HAP-1 (cell line): ENCODE measurements around the gene KCNK17.

Experiments
- DNase-seq, 2 experiments: peaks; one replicate each; pipeline ENCODE4 v3.0.0-alpha.2; 2016 to 2020; ENCODE audit warnings: low spot score in 2 of 2
- H3K27me3 ChIP-seq: fragments of 250-450 bp; sonication (Bioruptor Pico); 2 replicates; pipeline ENCODE4 v1.5.1; 2020; ENCODE audit warnings: low read depth, mild to moderate bottlenecking, moderate library complexity
- H3K36me3 ChIP-seq: fragments of 250-450 bp; sonication (Bioruptor Pico); replicated peaks from 2 replicates; pipeline ENCODE4 v1.5.1; 2020; ENCODE audit warnings: mild to moderate bottlenecking
- H3K4me1 ChIP-seq: fragments of 250-450 bp; sonication (Bioruptor Pico); 2 replicates; pipeline ENCODE4 v1.5.1; 2020; ENCODE audit warnings: mild to moderate bottlenecking
- H3K4me3 ChIP-seq: fragments of 250-450 bp; sonication (Bioruptor Pico); 2 replicates; pipeline ENCODE4 v1.5.1; 2020; ENCODE audit warnings: mild to moderate bottlenecking, moderate library complexity
- H3K9me3 ChIP-seq: fragments of 250-450 bp; sonication (Bioruptor Pico); 2 replicates; pipeline ENCODE4 v1.5.1; 2020; ENCODE audit warnings: mild to moderate bottlenecking, moderate library complexity
- in situ Hi-C: fragments of 300-500 bp; cut with MboI; formaldehyde crosslinking; loops from 3 replicates; pipeline ENCODE4 v1.14.3; 2020; ENCODE audit warnings: low sequenced_read_pairs, inconsistent platforms, mixed read lengths

The KCNK17 gene

DNA sequence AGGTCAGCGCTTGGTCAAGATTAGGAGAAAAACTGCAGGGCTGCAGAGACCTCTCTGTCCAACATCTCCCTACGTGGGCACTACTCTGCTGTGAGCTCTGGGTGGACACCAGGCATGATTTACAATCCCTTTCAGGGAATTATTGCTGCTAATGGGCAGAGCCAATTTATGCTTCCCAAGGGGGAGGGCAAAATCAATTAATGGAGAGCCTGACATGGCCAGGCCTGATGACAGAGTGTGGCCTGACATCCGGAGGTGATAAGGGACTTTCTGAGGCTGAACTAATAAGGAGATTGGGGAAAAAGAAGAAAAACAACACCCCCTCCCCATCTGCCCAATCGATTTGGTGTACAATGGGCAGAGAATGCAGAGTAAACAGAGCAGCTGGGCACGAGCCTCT, 13.3 kb upstream of the KCNK17 start:
- DNase-seq, result no peak
- Histone ChIP-seq H3K4me1 (no peaks in the 10 kb centered on the region), H3K9me3 (no peaks in the 10 kb centered on the region), H3K27me3 (no peaks in the 10 kb centered on the region), H3K4me3 (no peak overlapping the region), H3K36me3 (no peaks in the 10 kb centered on the region)
- in situ Hi-C loops, result loop anchor here (25.0 kb wide), 1 partner anchor 1710 kb away; the partner anchor contains the start of genes TSPO2 and UNC5CL

DNA sequence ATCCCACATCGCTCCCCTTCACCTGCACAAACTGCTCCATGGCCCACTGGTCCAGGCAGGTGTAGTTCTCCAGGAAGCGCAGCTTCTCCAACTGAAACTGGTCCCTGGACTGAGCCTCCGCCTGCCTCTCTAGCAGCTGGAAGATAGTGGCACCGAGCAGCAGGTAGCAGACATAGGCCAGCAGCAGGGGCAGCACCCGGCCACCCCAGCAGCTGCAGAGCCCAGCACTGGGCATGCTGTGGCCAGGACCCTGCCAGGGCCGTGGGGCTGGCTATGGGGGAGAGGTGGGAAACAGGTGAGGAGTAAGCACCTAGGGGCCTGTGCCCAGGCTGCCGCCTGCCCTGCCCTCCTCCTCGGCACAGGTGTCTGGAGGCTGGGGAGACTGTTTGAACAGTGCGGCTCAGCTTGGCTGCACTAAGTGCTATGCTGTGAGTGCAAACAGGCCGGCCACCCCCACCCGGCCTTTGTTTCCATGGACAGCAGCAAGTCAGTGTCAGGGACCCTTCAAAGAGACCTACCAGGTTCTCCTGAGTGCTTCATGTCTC, 8.2 kb upstream of the KCNK17 start, which contains the start of gene KCNK16:
Gene KCNK16, minus strand, starts transcription at position 397 of the 545 bp plus-strand sequence. Its CDS starts 162 bp downstream, at position 235.
- H3K4me3 ChIP-seq, result no peak within 1 kb of the TSS
- H3K36me3 ChIP-seq, result no peaks in the 10 kb centered on the region
- no peaks in the 10 kb centered on the region for H3K4me1 ChIP-seq
- H3K27me3 ChIP-seq, result no peaks in the 10 kb centered on the region
- DNase-seq, result no peak
- H3K9me3 ChIP-seq, result no peaks in the 10 kb centered on the region
- in situ Hi-C loops, result no loop called here

- H3K27me3 ChIP-seq, result no peaks in the 10 kb centered on the region
- in situ Hi-C loops, result no loop called here
- no peaks in the 10 kb centered on the region for H3K4me1 ChIP-seq
- H3K9me3 ChIP-seq, result no peaks in the 10 kb centered on the region
- DNase-seq, result no peak
- no peak overlapping the region for H3K4me3 ChIP-seq
- no peaks in the 10 kb centered on the region for H3K36me3 ChIP-seq
Observed at GRCh38 chr6:39321761-39322160, 7.5 kb upstream of the KCNK17 start.

DNA sequence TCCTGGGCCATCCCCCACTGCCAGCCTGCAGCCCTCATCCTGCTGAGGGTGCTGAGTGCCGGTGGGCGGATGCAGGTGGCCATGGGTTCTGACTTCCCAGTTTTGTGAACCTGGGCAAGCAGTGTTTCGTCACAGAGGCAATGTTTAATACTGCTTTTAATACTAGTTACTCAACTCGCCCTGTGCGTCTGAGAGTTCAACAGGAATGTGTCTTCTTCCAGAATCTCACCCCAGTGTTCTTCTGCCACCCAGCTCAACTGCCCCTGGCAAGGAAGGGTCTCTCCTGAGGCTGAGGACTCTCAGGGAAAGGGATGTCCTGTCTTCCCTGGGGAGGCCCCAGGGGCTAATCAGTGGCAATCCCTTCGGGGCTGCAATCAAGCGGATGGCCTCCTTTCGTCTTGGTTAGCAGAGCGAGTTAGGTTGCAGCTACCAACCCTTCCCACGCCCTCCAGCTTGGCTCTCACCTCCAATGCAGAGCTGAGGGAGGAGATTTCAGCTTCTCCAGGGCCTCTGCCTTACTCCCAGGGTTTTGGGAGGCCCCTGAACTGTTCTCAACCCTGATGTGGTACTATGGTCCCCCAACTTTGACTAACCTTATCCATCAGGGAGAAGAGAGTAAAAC, 6.3 kb upstream of the KCNK17 start:
- H3K27me3 ChIP-seq, result no peaks in the 10 kb centered on the region
- in situ Hi-C loops, result no loop called here

DNA sequence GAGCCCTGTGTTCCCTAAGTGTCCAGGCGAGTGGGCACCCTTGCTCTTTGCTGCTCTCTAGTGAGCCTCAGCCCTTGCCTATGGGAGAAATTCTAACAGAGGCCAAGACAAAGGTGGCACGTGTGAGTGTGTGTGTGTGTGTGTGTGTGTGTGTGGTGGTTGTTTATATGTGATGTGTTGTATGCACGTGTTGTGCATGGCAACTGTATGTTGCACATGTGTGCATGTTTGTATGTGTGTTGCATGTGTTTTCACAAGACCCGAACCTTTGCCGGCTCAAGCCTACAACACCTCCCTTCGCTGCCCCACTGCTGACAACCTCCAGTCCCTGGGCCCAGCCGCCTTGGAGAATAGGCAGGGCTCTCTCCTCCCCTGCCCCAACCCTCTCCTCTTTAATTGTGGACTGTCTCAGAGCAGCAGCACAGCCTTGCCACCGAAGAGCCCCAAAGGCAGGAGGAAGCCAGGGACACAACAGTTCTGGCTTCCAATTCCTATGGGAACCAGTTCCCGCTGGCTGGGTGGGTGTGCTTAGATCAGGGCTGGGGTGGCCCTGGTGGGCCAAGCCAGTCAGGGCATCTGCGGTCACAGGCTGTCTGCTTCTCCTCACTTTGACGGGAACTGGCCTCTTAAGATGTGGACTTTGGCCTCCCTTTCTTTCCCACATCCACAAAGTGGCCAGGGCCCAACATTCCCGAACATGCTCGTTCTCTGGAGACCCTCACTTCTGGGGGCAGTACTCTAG, 5.6 kb upstream of the KCNK17 start:
- Histone ChIP-seq H3K4me1 (no peaks in the 10 kb centered on the region), H3K4me3 (no peak overlapping the region), H3K9me3 (no peaks in the 10 kb centered on the region), H3K36me3 (no peaks in the 10 kb centered on the region), H3K27me3 (peaks cover 3% of the 10 kb centered on the region; the same call in 1 of the 2 replicates)
- no peak for DNase-seq
- in situ Hi-C loops, result no loop called here

More for the DNA sequence above, 6.3 kb upstream of the KCNK17 start:
- H3K4me1 ChIP-seq, result no peaks in the 10 kb centered on the region
- H3K36me3 ChIP-seq, result no peaks in the 10 kb centered on the region
- no peak for DNase-seq
- H3K4me3 ChIP-seq, result no peak overlapping the region
- H3K9me3 ChIP-seq, result no peaks in the 10 kb centered on the region

DNA sequence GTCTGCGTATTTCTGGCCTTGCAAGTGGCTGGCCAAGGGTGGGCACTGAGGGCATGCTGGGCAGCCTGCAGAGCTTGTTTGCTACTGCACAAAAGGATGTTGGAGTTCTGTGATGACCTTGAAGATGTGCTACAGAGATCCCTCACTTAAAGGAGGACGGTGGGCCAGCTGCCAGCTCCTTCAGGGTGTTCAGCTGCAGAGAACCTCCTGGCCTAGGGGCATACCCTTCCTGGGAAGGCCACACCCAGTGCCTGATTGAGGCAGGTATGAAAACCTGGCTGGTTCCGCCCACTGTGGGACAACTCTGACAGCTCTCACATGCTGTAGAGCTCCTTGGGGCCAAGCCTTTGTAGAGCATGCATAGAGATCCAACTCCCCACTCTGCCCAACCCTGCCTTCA, 3.0 kb upstream of the KCNK17 start:
- Histone ChIP-seq H3K9me3 (no peaks in the 10 kb centered on the region), H3K36me3 (no peaks in the 10 kb centered on the region), H3K4me1 (no peaks in the 10 kb centered on the region), H3K27me3 (peaks cover 23% of the 10 kb centered on the region), H3K4me3 (no peak overlapping the region)
- DNase-seq, result no peak
- in situ Hi-C loops, result no loop called here

DNA sequence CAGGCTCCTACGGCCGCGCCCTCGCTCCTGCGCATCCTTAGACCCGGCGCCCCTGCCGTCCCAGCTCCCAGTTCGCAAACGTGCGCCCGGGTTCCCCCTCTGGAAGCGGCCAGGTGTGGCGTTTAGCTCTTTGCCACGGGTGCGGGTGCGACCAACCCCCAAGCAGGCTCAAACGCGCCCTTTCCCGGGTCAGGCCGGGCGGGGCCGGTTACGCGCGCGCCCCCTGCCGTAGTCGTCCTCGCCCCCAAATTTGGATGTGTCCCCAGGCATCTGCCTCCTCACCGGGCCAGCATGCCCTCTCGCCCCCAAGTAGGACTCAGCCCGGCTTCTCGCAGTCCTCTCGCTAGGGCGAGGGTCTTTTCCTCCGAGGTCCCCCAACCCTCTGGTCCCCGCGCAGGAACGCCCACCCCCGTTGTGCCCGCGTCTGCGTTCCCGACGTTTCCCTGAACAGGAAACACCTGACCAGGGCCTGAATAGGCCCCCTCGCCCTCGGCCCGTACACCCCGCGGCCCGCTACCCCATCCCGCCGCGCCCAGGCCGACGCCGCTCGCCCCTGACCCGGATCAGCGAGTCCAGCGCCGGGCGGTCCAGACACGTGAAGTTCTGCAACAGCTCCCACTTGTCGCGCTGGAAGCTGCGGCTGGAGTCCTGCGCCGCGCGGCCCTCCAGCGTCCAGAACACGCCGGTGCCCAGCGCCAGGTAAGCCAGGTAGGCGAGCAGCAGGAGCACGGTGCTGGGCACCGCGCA, 520 bp downstream of the KCNK17 start:
- no peak overlapping the region for H3K4me3 ChIP-seq
- in situ Hi-C loops, result no loop called here
- no peaks in the 10 kb centered on the region for H3K4me1 ChIP-seq
- peaks cover 23% of the 10 kb centered on the region for H3K27me3 ChIP-seq
- no peak for DNase-seq
- no peaks in the 10 kb centered on the region for H3K9me3 ChIP-seq
- H3K36me3 ChIP-seq, result no peaks in the 10 kb centered on the region

DNA sequence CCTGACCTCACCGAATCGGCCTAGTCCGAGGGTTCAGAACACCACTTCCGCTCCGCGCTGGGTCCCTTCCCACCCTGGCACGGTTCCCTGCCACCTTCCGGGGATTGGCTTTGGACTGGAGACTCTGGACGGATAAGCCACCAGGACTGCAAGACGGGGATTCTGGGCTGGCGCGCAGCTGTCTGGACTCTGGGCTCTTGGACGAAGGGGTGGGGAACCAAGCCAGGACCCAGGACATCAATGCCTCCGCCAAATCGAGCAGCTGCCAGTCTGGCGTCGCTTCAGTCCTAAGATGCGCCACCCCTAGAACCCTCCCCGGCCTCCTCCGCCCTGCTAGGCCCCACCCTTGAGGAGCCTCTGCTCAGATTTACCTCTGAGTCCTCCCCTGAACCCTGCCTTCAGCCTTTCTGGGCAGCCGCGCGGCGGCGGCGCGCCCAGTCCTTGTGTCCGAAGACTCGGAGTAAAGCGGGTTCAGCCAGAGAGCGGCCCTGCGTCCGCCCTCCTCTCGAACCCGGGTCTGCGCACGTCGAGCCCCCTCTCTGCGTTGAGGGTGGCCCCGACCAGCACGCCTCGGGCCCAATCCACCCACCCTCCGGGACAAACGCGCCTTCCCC, 1.2 kb downstream of the KCNK17 start:
- in situ Hi-C loops, result no loop called here
- DNase-seq, result no peak
- Histone ChIP-seq H3K4me3 (no peak overlapping the region), H3K36me3 (no peaks in the 10 kb centered on the region), H3K9me3 (no peaks in the 10 kb centered on the region), H3K27me3 (peaks cover 23% of the 10 kb centered on the region), H3K4me1 (no peaks in the 10 kb centered on the region)

- no peaks in the 10 kb centered on the region for H3K9me3 ChIP-seq
- DNase-seq, result no peak
- in situ Hi-C loops, result no loop called here
- no peaks in the 10 kb centered on the region for H3K36me3 ChIP-seq
- peaks cover 23% of the 10 kb centered on the region for H3K27me3 ChIP-seq
- no peak overlapping the region for H3K4me3 ChIP-seq
- no peaks in the 10 kb centered on the region for H3K4me1 ChIP-seq
Observed at GRCh38 chr6:39310542-39310941, 3.7 kb downstream of the KCNK17 start.

DNA sequence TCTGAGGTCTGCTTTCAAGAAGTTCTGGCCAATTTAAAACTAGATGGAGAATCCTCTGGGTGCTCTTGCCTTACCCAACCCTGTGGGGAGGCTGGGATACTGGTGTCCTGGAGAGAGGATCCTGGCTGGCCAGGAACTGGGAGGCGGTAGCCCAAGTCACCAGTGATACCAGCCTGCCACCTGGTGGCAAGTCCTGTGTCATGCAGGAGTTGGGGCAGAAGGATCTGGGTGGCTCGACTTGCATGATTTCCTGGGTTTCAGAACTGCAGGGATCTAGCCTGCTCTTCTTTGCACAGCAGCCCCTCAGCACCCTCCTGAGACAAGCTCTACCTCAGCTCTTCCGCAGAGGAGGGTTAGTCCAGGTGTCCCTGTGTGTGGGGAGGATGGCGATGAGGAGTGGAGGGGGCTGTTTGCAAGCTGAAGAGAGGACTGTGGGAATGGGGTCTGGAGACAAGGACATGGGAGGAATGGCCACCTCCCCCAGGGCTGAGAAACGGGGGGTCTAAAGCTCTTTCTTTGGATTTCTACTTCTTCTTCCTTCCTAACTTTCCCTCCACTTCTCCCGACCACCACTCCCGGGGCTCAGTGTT, 4.2 kb downstream of the KCNK17 start:
- Histone ChIP-seq H3K36me3 (no peaks in the 10 kb centered on the region), H3K9me3 (no peaks in the 10 kb centered on the region), H3K27me3 (peaks cover 23% of the 10 kb centered on the region), H3K4me1 (no peaks in the 10 kb centered on the region), H3K4me3 (no peak overlapping the region)
- DNase-seq, result peak; percentile 48 to 81
- in situ Hi-C loops, result loop anchor here (10.0 kb wide), 3 partner anchors 305 to 435 kb away; no protein-coding TSS in a partner anchor

DNA sequence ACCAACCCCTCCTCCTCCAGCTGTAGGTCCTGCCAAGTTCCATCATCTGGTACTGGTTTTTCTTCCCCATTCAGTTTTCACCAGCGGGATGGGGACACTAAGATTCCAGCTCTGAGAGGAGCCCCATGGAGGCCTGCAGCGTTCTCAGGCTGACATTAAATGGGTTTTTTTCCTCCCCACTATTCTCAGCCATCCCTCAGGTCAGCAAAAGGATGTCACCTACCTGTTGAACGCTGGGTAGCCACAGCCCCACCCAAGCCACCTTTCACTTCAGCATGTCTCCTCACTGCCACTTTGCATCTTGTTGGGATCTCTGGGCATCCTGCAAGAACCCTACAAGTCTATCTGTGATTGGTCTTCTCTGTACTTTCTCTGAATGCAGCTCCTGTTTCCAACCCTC, 6.8 kb downstream of the KCNK17 start:
- peaks cover 2% of the 10 kb centered on the region; the same call in 1 of the 2 replicates for H3K27me3 ChIP-seq
- no peaks in the 10 kb centered on the region for H3K36me3 ChIP-seq
- no peaks in the 10 kb centered on the region for H3K4me1 ChIP-seq
- no peak overlapping the region for H3K4me3 ChIP-seq
- in situ Hi-C loops, result loop anchor here (10.0 kb wide), 3 partner anchors 303 to 433 kb away; no protein-coding TSS in a partner anchor
- no peaks in the 10 kb centered on the region for H3K9me3 ChIP-seq
- no peak for DNase-seq

- DNase-seq, result no peak
- H3K27me3 ChIP-seq, result no peaks in the 10 kb centered on the region
- H3K4me3 ChIP-seq, result no peak overlapping the region
- H3K4me1 ChIP-seq, result no peaks in the 10 kb centered on the region
- in situ Hi-C loops, result loop anchor here (5.0 to 10.0 kb wide), 5 partner anchors 73 to 430 kb away; no protein-coding TSS in a partner anchor
- no peaks in the 10 kb centered on the region for H3K9me3 ChIP-seq
- no peaks in the 10 kb centered on the region for H3K36me3 ChIP-seq
Observed at GRCh38 chr6:39304951-39305350, 9.3 kb downstream of the KCNK17 start.
